Measurements from ENCODE around the gene IL17B.

GRCh38 chr5:149345147-149345891 is 33.8 kb downstream of the IL17B start, which contains the start of gene GRPEL2:
- no peak for TF ChIP-seq CTCF (IDR thresholded peaks at IDR 0.05; ENCODE audit: low read length)
- no peak for TF ChIP-seq EZH2 (IDR thresholded peaks at IDR 0.05; ENCODE audit: borderline replicate concordance, low read length)
